Body of pancreas (tissue), 4 donors: Measurements from ENCODE around the gene TPO. TPM values are rescaled to one million over a fixed set of nuclear protein-coding genes. Genes with fewer than 3 reads are reported as not detected.
A peak's percentile ranks its signal among the peaks of the same experiment; 100 is the strongest.

Experiments used
- ATAC-seq: fragments of 150-250 bp; one replicate; pipeline ENCODE4 v1.9.1; 2016
- DNase-seq, 4 donors: peaks; one replicate each; pipeline ENCODE4 v3.0.0-alpha.2; 2019
- H3K27ac ChIP-seq, 4 donors: fragments of 200-600 bp; sonication (generic); 1 replicate in 3 of 4; 2 replicates in 1 of 4; pipeline versions ENCODE4 v1.5.1 to v1.6.1; 2016 to 2019; ENCODE audit warnings: mild to moderate bottlenecking in 1 of 4, mixed read lengths in 1 of 4, moderate library complexity in 1 of 4
- H3K27me3 ChIP-seq, 2 donors: fragments of 200-600 bp; sonication (generic); one replicate each; pipeline ENCODE4 v1.6.0; 2016; ENCODE audit warnings: mild to moderate bottlenecking in 1 of 2
- H3K36me3 ChIP-seq, 2 donors: fragments of 200-600 bp; sonication (generic); replicated peaks in 1 of 2; 2 replicates each; pipeline ENCODE4 v1.5.1; 2016; ENCODE audit warnings: low read depth in 2 of 2; ENCODE audit not compliant: insufficient read depth in 1 of 2
- H3K4me1 ChIP-seq: fragments of 200-600 bp; sonication (generic); one replicate; pipeline ENCODE4 v1.6.0; 2016
- H3K4me3 ChIP-seq, 2 donors: fragments of 200-600 bp; sonication (generic); 1 replicate in 1 of 2; 2 replicates in 1 of 2; pipeline ENCODE4 v1.5.1; 2016 to 2019
- H3K9me3 ChIP-seq, 3 donors: fragments of 200-600 bp; sonication (generic); 1 replicate in 2 of 3; 2 replicates in 1 of 3; pipeline ENCODE4 v1.5.1; 2016
- CTCF ChIP-seq, 7 experiments: fragments of 450-650 bp in 4 of 7; fragments of 200-600 bp in 3 of 7; sonication (generic) in 3 of 7; IDR thresholded peaks; one replicate each; pipeline ENCODE4 v1.5.1; 2016 to 2019; ENCODE audit warnings: antibody characterized with exemption in 7 of 7
- POLR2A ChIP-seq, 3 donors: fragments of 450-650 bp; IDR thresholded peaks; one replicate each; pipeline ENCODE4 v1.6.1; 2016; ENCODE audit warnings: antibody characterized with exemption in 3 of 3, mild to moderate bottlenecking in 2 of 3
- WGBS, 2 donors: methylation state at CpG; one replicate each; pipeline ENCODE4 v1.1.5; 2017; 5-methylcytosine and 5-hydroxymethylcytosine counted together
- intact Hi-C: fragments of 100-400 bp; cut with DNase I; formaldehyde crosslinking; loops from one replicate; pipeline ENCODE4 v1.15.1; 2023
- total RNA-seq, 2 donors: library from RNA; depleted of rRNA; stranded (reverse); fragments of >200 nt; gene quantifications; one replicate each; pipeline ENCODE4 v1.1.0, GENCODE V29; 2016

Gene TPO
- total RNA-seq = 1 to 10 TPM; 1.0 to 4.3 TPM

DNA sequence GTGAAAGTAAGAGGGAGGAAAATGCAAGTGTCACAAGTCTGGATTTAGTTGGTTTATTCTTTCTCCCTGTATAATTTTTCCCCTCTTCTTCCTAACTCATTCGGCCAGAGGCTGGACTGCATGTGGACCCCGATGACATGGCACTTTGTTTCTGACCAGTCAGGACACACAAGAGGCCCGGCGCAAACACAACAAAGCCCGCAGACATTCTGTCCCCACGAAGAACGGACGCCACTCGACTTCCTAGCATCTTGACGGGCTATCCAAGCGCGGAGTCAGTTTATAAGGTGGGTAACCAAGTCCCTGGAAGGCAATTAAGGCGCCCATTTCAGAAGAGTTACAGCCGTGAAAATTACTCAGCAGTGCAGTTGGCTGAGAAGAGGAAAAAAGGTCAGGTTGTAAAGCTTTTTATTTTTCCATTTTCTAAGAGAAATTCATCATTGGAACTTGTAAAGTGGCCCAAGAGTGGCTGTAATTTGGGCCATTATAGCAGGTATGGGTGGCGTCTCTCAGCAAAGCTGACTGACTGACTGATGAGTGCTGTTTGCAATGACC, at the start of gene TPO:
TSS of gene TPO (plus strand) at position 308 of the 555 bp plus-strand sequence. CDS start 946 bp downstream, outside the sequence.
- no peak within 1 kb of the TSS for H3K27ac ChIP-seq
- ATAC-seq = no peak
- no peaks in the 10 kb centered on the region for H3K36me3 ChIP-seq
- no peaks in the 10 kb centered on the region for H3K27me3 ChIP-seq
- H3K4me1 ChIP-seq = peaks cover 9% of the 10 kb centered on the region
- no peaks in the 10 kb centered on the region for H3K9me3 ChIP-seq
- TF ChIP-seq POLR2A (IDR thresholded peaks at IDR 0.05) (no peak), CTCF (IDR thresholded peaks at IDR 0.05) (no peak)
- intact Hi-C loops = no loop called here
- no peak within 1 kb of the TSS for H3K4me3 ChIP-seq
- no peak for DNase-seq
- WGBS, 2 donors = 86 to 92% methylated on average over 15 of the region's 15 CpGs

GRCh38 chr2:1366546-1367134, 46.6 kb upstream of the TPO start:
- DNase-seq (peak; percentile 96 to 98 (median 97)), ATAC-seq (peak; percentile 95)
- Histone ChIP-seq H3K4me1 (peaks cover 38% of the 10 kb centered on the region), H3K27ac (peak overlapping the region; percentile 60 to 75 (median 72)), H3K27me3 (no peaks in the 10 kb centered on the region), H3K4me3 (no peak overlapping the region), H3K36me3 (no peaks in the 10 kb centered on the region), H3K9me3 (no peaks in the 10 kb centered on the region)
- TF ChIP-seq CTCF (IDR thresholded peaks at IDR 0.05) (no peak), POLR2A (IDR thresholded peaks at IDR 0.05) (peak; percentile 22 to 80 (median 78))
- intact Hi-C loops = no loop called here
- WGBS, 2 donors = 15 to 17% methylated on average over 15 to 20 of the region's 20 CpGs

- H3K4me3 ChIP-seq = no peak overlapping the region
- ATAC-seq (no peak), DNase-seq (peak in 3 of 4 donors; percentile 13 to 52 (median 28))
- no peaks in the 10 kb centered on the region for H3K36me3 ChIP-seq
- peak overlapping the region in 3 of 4 donors; percentile 60 to 73 (median 71) for H3K27ac ChIP-seq
- H3K27me3 ChIP-seq = no peaks in the 10 kb centered on the region
- TF ChIP-seq CTCF (IDR thresholded peaks at IDR 0.05) = no peak
- no peak for TF ChIP-seq POLR2A (IDR thresholded peaks at IDR 0.05)
- H3K4me1 ChIP-seq = peaks cover 43% of the 10 kb centered on the region
- WGBS, 2 donors = 44 to 50% methylated on average over 9 of the region's 9 CpGs
- intact Hi-C loops = no loop called here
- H3K9me3 ChIP-seq = no peaks in the 10 kb centered on the region
Measured at GRCh38 chr2:1367601-1368000, 45.7 kb upstream of the TPO start.

- WGBS, 2 donors = 74% methylated on average over 9 to 10 of the region's 10 CpGs
- H3K27me3 ChIP-seq = no peaks in the 10 kb centered on the region
- TF ChIP-seq CTCF (IDR thresholded peaks at IDR 0.05) (no peak), POLR2A (IDR thresholded peaks at IDR 0.05) (no peak)
- ATAC-seq = no peak
- H3K4me1 ChIP-seq = peaks cover 35% of the 10 kb centered on the region
- H3K4me3 ChIP-seq = no peak overlapping the region
- H3K36me3 ChIP-seq = no peaks in the 10 kb centered on the region
- no peaks in the 10 kb centered on the region for H3K9me3 ChIP-seq
- DNase-seq = no peak
- H3K27ac ChIP-seq = no peak overlapping the region
- intact Hi-C loops = no loop called here
Measured at GRCh38 chr2:1369905-1370304, 43.4 kb upstream of the TPO start.

DNA sequence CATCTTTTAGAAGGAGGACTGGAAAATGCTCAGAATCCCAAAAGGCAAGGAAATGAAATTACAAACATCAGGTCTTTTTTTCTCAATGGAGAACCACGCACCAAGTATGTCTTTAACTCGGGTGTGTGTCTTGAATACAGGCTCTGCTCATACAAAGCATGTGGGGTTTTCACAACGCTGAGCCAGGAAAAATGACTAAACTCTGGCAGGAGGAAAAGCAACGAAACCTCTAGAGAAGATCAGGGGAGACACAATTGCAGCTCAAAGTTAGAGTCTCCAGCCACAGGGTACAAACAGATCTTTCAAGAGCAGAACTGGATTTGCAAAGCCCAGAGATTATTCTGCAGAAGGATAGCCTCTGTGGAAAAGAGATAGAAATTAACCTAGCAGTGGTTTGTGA, 42.8 kb upstream of the TPO start:
- no peaks in the 10 kb centered on the region for H3K36me3 ChIP-seq
- TF ChIP-seq POLR2A (IDR thresholded peaks at IDR 0.05) (no peak), CTCF (IDR thresholded peaks at IDR 0.05) (no peak)
- H3K27me3 ChIP-seq = no peaks in the 10 kb centered on the region
- DNase-seq = no peak
- no peaks in the 10 kb centered on the region for H3K9me3 ChIP-seq
- intact Hi-C loops = no loop called here
- peak overlapping the region in 3 of 4 donors; percentile 9 to 39 (median 28) for H3K27ac ChIP-seq
- ATAC-seq = no peak
- WGBS, 2 donors = 37 to 65% methylated on average over 4 of the region's 4 CpGs
- H3K4me1 ChIP-seq = peaks cover 35% of the 10 kb centered on the region
- H3K4me3 ChIP-seq = no peak overlapping the region
